Body of pancreas (tissue), 4 donors: ENCODE data around the gene PPTC7.

Experiments
- POLR2A ChIP-seq, 3 donors: fragments of 450-650 bp; IDR thresholded peaks; one replicate each; pipeline ENCODE4 v1.6.1; 2016; ENCODE audit warnings: antibody characterized with exemption in 3 of 3, mild to moderate bottlenecking in 2 of 3
- TF ChIP-seq, protein P1 (sequence below), 7 experiments: fragments of 450-650 bp in 4 of 7; fragments of 200-600 bp in 3 of 7; sonication (generic) in 3 of 7; IDR thresholded peaks; one replicate each; pipeline ENCODE4 v1.5.1; 2016 to 2019; ENCODE audit warnings: antibody characterized with exemption in 7 of 7

DNA sequence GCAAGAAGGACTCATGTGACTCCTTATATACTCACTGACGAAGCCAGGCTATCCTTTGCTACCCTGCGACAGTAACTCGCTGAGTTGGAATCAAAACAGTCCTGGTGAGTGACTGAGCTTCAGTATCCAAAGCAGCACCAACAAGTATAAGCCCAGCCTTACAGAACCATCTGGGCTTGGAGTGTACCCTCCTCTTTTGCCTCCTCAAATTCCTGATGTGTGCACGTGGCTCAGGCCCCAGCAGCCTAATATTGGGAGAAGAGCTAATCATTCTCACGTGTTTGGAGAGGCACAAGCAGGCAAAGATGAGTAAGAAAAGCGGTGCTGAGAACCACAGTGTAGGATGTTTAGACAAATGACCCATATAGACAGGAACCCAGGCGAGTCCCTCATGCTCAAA lies 34.4 kb downstream of the PPTC7 start:
- TF ChIP-seq, protein P1, sequence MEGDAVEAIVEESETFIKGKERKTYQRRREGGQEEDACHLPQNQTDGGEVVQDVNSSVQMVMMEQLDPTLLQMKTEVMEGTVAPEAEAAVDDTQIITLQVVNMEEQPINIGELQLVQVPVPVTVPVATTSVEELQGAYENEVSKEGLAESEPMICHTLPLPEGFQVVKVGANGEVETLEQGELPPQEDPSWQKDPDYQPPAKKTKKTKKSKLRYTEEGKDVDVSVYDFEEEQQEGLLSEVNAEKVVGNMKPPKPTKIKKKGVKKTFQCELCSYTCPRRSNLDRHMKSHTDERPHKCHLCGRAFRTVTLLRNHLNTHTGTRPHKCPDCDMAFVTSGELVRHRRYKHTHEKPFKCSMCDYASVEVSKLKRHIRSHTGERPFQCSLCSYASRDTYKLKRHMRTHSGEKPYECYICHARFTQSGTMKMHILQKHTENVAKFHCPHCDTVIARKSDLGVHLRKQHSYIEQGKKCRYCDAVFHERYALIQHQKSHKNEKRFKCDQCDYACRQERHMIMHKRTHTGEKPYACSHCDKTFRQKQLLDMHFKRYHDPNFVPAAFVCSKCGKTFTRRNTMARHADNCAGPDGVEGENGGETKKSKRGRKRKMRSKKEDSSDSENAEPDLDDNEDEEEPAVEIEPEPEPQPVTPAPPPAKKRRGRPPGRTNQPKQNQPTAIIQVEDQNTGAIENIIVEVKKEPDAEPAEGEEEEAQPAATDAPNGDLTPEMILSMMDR (IDR thresholded peaks at IDR 0.05) = no peak
- TF ChIP-seq POLR2A (IDR thresholded peaks at IDR 0.05) = no peak
